ENCODE data around the gene MAPK10. TPM values are rescaled to one million over a fixed set of nuclear protein-coding genes. Genes with fewer than 3 reads are reported as not detected.

MAPK10 gene
- total RNA-seq, 1 donor from 2014 or later = 30.7 TPM

DNA sequence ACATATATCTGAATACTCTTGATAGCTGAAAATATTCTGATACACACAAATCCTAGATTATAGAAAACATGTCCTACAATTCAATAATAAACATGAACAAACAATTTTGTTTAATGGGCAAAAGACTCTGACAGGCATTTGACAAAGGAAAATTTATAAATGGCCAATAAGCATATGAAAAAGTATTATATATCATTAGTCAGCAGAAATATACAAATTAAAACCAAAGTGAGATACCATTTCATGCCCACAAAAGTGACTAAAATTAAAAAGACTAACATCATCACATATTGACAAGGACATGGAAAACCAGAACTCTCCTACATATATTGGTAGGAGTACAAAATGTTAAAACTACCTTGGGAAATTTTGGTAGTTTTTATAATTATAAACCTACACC is 2.7 kb upstream of the MAPK10 start:
- Histone ChIP-seq H3K27me3 (ENCODE audit: low read depth) (no peaks in the 10 kb centered on the region), H3K4me1 (no peaks in the 10 kb centered on the region), H3K9me3 (no peaks in the 10 kb centered on the region), H3K36me3 (no peaks in the 10 kb centered on the region), H3K4me3 (no peak overlapping the region), H3K27ac (no peak overlapping the region)
- intact Hi-C loops (cut with DNase I) = no loop called here
- ATAC-seq (no peak), DNase-seq (no peak)
- TF ChIP-seq CTCF (IDR thresholded peaks at IDR 0.05) = no peak

DNA sequence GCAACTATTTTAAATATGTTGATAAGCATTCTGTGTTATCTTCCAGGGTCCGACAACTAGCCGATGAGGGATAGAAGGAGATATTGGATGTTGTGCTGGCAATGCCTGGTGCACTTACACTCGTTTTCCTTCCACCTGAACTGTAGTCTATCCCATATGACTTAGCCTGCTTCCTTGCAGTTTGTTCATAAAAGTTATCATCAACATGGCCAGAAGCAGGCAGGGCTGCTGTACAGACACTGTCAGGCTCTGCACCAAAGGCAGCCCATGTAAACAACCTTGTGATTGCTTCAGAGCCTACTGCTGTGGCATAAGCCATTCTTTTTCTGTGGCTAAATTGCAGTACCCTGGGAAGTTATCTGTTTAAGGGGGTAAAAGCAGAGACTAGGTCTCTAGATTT is 1.6 kb downstream of the MAPK10 start:
- H3K9me3 ChIP-seq = no peaks in the 10 kb centered on the region
- no peak for DNase-seq
- no peak overlapping the region for H3K27ac ChIP-seq
- H3K27me3 ChIP-seq (ENCODE audit: low read depth) = no peaks in the 10 kb centered on the region
- no peak for ATAC-seq
- intact Hi-C loops (cut with DNase I) = no loop called here
- no peak for TF ChIP-seq CTCF (IDR thresholded peaks at IDR 0.05)
- no peak overlapping the region for H3K4me3 ChIP-seq
- no peaks in the 10 kb centered on the region for H3K4me1 ChIP-seq
- H3K36me3 ChIP-seq = no peaks in the 10 kb centered on the region

GRCh38 chr4:86357608-86358007 is 2.2 kb downstream of the MAPK10 start:
- DNase-seq (no peak), ATAC-seq (no peak)
- H3K4me1 ChIP-seq = no peaks in the 10 kb centered on the region
- H3K27me3 ChIP-seq (ENCODE audit: low read depth) = no peaks in the 10 kb centered on the region
- no peaks in the 10 kb centered on the region for H3K36me3 ChIP-seq
- no peak overlapping the region for H3K4me3 ChIP-seq
- no peak for TF ChIP-seq CTCF (IDR thresholded peaks at IDR 0.05)
- intact Hi-C loops (cut with DNase I) = no loop called here
- no peaks in the 10 kb centered on the region for H3K9me3 ChIP-seq
- H3K27ac ChIP-seq = no peak overlapping the region

DNA sequence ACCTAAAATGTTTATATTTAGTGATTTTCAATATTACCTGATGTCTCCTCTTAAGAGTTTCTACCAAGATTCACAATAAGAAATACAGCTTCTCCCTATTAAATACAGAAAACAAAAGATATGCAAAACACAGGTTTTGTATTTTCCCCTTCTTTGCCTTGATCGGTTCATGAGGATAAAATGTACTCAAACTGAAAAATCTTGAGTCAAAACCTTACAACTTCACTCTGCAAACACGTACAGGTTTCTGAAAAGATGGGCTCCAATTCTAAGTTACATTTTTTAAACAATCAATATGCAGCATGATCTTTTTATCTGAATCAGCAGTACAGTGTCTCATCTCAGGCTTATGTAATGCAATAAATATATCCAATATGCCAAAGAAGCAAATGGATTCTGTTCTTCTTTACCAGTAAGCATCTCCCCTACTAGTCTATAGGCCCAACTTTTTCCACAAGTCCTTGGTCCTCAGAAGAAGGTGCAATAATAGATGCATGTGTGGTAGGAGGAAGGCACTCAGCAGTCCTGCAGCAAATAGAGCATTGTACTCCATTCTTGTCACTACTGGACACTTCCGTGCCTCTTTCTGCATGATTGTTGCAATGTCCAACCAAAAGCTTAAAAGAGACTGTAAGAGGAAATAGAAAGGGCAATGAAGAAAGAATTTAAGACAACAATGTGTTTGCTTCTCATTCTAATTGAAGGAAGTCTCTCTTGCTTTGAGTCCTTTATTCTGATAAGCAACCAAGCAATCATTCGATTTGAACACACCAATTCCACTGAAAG is 3.2 kb downstream of the MAPK10 start:
- H3K4me1 ChIP-seq = no peaks in the 10 kb centered on the region
- H3K9me3 ChIP-seq = no peaks in the 10 kb centered on the region
- H3K27me3 ChIP-seq (ENCODE audit: low read depth) = no peaks in the 10 kb centered on the region
- ATAC-seq (no peak), DNase-seq (no peak)
- no peak for TF ChIP-seq CTCF (IDR thresholded peaks at IDR 0.05)
- H3K27ac ChIP-seq = no peak overlapping the region
- H3K4me3 ChIP-seq = no peak overlapping the region
- H3K36me3 ChIP-seq = no peaks in the 10 kb centered on the region
- intact Hi-C loops (cut with DNase I) = no loop called here

DNA sequence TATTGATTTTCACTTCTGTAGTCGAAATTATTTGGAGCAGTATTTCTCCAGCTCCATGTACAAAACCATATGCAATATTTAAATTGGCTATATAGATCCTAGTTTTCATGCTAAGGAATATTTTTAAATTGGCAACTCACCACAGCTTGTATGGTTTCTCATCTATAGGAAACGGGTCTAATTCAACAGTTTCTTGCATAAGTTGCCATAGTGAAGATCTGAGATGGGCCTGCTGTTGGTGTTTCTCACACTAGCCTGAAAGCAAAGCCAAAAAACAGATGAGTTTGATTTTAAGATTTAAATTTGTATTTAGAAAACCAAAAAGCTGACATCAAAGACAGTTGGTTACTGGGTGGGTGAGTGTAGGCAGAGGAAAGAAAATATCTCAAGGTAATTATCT is 5.5 kb downstream of the MAPK10 start:
- intact Hi-C loops (cut with DNase I) = no loop called here
- Histone ChIP-seq H3K4me3 (no peak overlapping the region), H3K27ac (no peak overlapping the region), H3K36me3 (no peaks in the 10 kb centered on the region), H3K4me1 (no peaks in the 10 kb centered on the region), H3K27me3 (ENCODE audit: low read depth) (no peaks in the 10 kb centered on the region), H3K9me3 (no peaks in the 10 kb centered on the region)
- no peak for DNase-seq
- no peak for TF ChIP-seq CTCF (IDR thresholded peaks at IDR 0.05)
- ATAC-seq = no peak
